ENCODE results near the gene ABCA2. TPM values are rescaled to one million over a fixed set of nuclear protein-coding genes. Genes with fewer than 3 reads are reported as not detected.

Gene ABCA2
- polyA plus RNA-seq, 1 donor (not counting 4 experiments of a cell fraction or from before 2014, with no cell fraction given): 1.3 TPM

DNA sequence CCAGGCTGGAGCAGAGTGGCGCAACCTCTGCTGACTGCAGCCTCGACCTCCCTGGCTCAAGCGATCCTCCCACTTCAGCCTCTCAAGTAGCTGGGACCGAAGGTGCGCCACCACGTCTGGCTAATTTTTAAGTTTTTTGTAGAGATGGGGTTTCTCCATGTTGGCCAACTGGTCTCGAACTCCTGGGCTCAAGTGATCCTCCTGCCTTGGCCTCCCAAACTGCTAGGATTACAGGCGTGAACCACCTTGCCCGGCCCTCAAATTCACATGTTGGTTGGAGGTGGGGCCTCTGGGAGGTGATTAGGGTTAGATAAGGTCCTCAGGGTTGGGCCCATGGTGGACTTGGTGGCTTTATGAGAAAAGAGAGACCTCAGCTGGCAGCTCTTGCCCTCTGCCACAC lies 65.9 kb downstream of the ABCA2 start:
- no peaks in the 10 kb centered on the region for H3K9me3 ChIP-seq (ENCODE audit: control insufficient read depth, low read depth, low read length)
- H3K27me3 ChIP-seq (ENCODE audit: control insufficient read depth, extremely low read depth, insufficient read depth, low read length): peaks cover 5% of the 10 kb centered on the region
- no peak overlapping the region for H3K9ac ChIP-seq (ENCODE audit: control insufficient read depth, extremely low read depth, insufficient read depth, low read length)
- no peak overlapping the region for H2AFZ ChIP-seq (ENCODE audit: control insufficient read depth, low read length)
- no peak for TF ChIP-seq EZH2 (IDR thresholded peaks at IDR 0.05; ENCODE audit: low read length)
- TF ChIP-seq, protein P1, sequence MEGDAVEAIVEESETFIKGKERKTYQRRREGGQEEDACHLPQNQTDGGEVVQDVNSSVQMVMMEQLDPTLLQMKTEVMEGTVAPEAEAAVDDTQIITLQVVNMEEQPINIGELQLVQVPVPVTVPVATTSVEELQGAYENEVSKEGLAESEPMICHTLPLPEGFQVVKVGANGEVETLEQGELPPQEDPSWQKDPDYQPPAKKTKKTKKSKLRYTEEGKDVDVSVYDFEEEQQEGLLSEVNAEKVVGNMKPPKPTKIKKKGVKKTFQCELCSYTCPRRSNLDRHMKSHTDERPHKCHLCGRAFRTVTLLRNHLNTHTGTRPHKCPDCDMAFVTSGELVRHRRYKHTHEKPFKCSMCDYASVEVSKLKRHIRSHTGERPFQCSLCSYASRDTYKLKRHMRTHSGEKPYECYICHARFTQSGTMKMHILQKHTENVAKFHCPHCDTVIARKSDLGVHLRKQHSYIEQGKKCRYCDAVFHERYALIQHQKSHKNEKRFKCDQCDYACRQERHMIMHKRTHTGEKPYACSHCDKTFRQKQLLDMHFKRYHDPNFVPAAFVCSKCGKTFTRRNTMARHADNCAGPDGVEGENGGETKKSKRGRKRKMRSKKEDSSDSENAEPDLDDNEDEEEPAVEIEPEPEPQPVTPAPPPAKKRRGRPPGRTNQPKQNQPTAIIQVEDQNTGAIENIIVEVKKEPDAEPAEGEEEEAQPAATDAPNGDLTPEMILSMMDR (optimal IDR thresholded peaks at IDR 0.05 in 1 of 3, IDR thresholded peaks at IDR 0.05 in 1 of 3, conservative IDR thresholded peaks at IDR 0.05 in 1 of 3; ENCODE audit: extremely low read depth in 1 of 3, insufficient read depth in 2 of 3, low read length in 3 of 3): no peak
- H4K20me1 ChIP-seq (ENCODE audit: control insufficient read depth, extremely low read depth, insufficient read depth, low read length): no peaks in the 10 kb centered on the region
- H3K79me2 ChIP-seq (ENCODE audit: control insufficient read depth, insufficient read depth, low read length): no peaks in the 10 kb centered on the region
- dilution Hi-C loops (cut with MboI; ENCODE audit: extremely low pct_ligation_motif_present, low sequenced_read_pairs): no loop called here
- no peak overlapping the region for H3K4me2 ChIP-seq (ENCODE audit: control insufficient read depth, extremely low read depth, insufficient read depth, low read depth, low read length)
- FAIRE-seq (no peak), DNase-seq (ENCODE audit: low read depth, low spot score) (no peak)
- H3K9me1 ChIP-seq (ENCODE audit: control insufficient read depth, extremely low read depth, insufficient read depth, low read length): no peaks in the 10 kb centered on the region
- no peaks in the 10 kb centered on the region for H3K36me3 ChIP-seq (ENCODE audit: control insufficient read depth in 2 of 2, extremely low read depth in 1 of 2, insufficient read depth in 2 of 2, low read length in 2 of 2)
- peaks cover 8% of the 10 kb centered on the region for H3K4me1 ChIP-seq (ENCODE audit: control insufficient read depth, extremely low read depth, insufficient read depth, low read length)
- no peak overlapping the region for H3K4me3 ChIP-seq (ENCODE audit: control insufficient read depth in 2 of 3, extremely low read depth in 1 of 3, insufficient read depth in 2 of 3, low read depth in 1 of 3, low read length in 3 of 3)
- no peak overlapping the region for H3K27ac ChIP-seq (ENCODE audit: control insufficient read depth, insufficient read depth, low read length)

DNA sequence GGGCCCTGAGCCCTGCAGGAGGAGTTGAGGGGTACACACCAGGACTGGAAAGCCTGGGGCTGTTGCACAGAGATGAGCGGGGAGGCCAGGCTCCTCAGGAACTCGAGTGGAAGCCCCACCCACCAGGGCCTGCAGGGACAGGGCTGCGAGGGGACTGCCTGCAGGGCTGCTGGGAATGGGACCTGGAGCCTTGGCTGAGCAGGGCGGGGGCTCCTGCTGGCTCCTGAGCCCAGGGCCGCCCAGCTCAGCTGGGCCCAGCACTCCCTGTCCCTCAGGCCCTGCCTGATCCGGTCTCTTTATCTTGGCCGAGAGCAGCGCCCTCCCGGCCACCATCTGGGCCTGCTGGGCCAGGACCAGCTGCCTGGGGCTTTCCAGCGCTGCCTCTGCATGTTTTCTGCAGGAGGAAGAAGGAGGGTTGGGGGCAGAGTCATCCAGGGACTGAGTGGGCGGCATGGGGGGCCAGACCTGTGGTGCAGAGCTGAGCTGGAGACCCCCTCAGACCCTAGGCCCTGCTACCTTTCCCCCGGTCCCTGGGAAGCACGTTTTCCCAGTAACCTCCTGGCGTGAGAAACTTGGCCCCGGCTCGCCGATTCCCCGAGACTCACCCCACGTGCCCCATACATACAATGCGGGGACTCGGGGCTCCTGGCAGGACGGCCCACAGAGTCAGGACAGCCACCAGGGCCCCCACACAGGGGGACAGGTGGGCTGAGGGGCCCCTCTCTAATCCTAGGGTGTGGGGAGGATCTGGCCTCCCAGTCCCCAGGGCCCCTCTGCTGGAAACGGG lies 66.6 kb downstream of the ABCA2 start:
- Histone ChIP-seq H4K20me1 (ENCODE audit: control insufficient read depth, extremely low read depth, insufficient read depth, low read length) (no peaks in the 10 kb centered on the region), H3K4me2 (ENCODE audit: control insufficient read depth, extremely low read depth, insufficient read depth, low read depth, low read length) (no peak overlapping the region), H3K27ac (ENCODE audit: control insufficient read depth, insufficient read depth, low read length) (no peak overlapping the region), H3K4me1 (ENCODE audit: control insufficient read depth, extremely low read depth, insufficient read depth, low read length) (peaks cover 8% of the 10 kb centered on the region), H3K4me3 (ENCODE audit: control insufficient read depth in 2 of 3, extremely low read depth in 1 of 3, insufficient read depth in 2 of 3, low read depth in 1 of 3, low read length in 3 of 3) (no peak overlapping the region), H3K9me3 (ENCODE audit: control insufficient read depth, low read depth, low read length) (no peaks in the 10 kb centered on the region), H3K36me3 (ENCODE audit: control insufficient read depth in 2 of 2, extremely low read depth in 1 of 2, insufficient read depth in 2 of 2, low read length in 2 of 2) (no peaks in the 10 kb centered on the region), H3K79me2 (ENCODE audit: control insufficient read depth, insufficient read depth, low read length) (no peaks in the 10 kb centered on the region), H3K9me1 (ENCODE audit: control insufficient read depth, extremely low read depth, insufficient read depth, low read length) (no peaks in the 10 kb centered on the region), H3K27me3 (ENCODE audit: control insufficient read depth, extremely low read depth, insufficient read depth, low read length) (peaks cover 5% of the 10 kb centered on the region), H2AFZ (ENCODE audit: control insufficient read depth, low read length) (no peak overlapping the region), H3K9ac (ENCODE audit: control insufficient read depth, extremely low read depth, insufficient read depth, low read length) (no peak overlapping the region)
- no peak for TF ChIP-seq EZH2 (IDR thresholded peaks at IDR 0.05; ENCODE audit: low read length)
- TF ChIP-seq, protein P1 (optimal IDR thresholded peaks at IDR 0.05 in 1 of 3, IDR thresholded peaks at IDR 0.05 in 1 of 3, conservative IDR thresholded peaks at IDR 0.05 in 1 of 3; ENCODE audit: extremely low read depth in 1 of 3, insufficient read depth in 2 of 3, low read length in 3 of 3): no peak
- dilution Hi-C loops (cut with MboI; ENCODE audit: extremely low pct_ligation_motif_present, low sequenced_read_pairs): no loop called here
- no peak for DNase-seq (ENCODE audit: low read depth, low spot score)
- FAIRE-seq: no peak

Measured in keratinocyte (primary cell).